Measurements from ENCODE around the gene ERN2. TPM values are rescaled to one million over a fixed set of nuclear protein-coding genes. Genes with fewer than 3 reads are reported as not detected.
A peak's percentile ranks its signal among the peaks of the same experiment; 100 is the strongest.

ERN2 gene
- total RNA-seq, 1 experiment from 2014 or later, result 0.47 TPM

GRCh38 chr16:23734176-23734893 lies 21.3 kb upstream of the ERN2 start:
- peaks cover 3 to 8% of the 10 kb centered on the region in 2 experiments; a peak in 3 of 4 replicates for H3K4me1 ChIP-seq (ENCODE audit: control insufficient read depth in 1 of 2, insufficient read depth in 2 of 2, low read length in 2 of 2)
- no peaks in the 10 kb centered on the region for H4K20me1 ChIP-seq (ENCODE audit: insufficient read depth)
- no TSS peak for BruUV-seq (replicated peaks)
- intact Hi-C loops (cut with micrococcal nuclease), result no loop called here
- H3K4me3 ChIP-seq (replicated peaks in 1 of 2; ENCODE audit: low read depth in 1 of 2, low read length in 2 of 2), result no peak overlapping the region
- ATAC-seq (no peak), DNase-seq (ENCODE audit: low read depth, low spot score) (no peak)
- peak overlapping the region; percentile 64 for H2AFZ ChIP-seq (ENCODE audit: low read depth, low read length, poor library complexity, severe bottlenecking)
- no peak overlapping the region for H3K27ac ChIP-seq (ENCODE audit: low read depth, low read length)
- TF ChIP-seq, protein P1, sequence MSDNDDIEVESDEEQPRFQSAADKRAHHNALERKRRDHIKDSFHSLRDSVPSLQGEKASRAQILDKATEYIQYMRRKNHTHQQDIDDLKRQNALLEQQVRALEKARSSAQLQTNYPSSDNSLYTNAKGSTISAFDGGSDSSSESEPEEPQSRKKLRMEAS (IDR thresholded peaks at IDR 0.05), result no peak
- TF ChIP-seq POLR2A (IDR thresholded peaks at IDR 0.05; ENCODE audit: borderline replicate concordance, extremely low read depth, insufficient read depth, insufficient read length) (no peak), SIN3A (IDR thresholded peaks at IDR 0.05; ENCODE audit: low read depth) (no peak), SP1 (IDR thresholded peaks at IDR 0.05; ENCODE audit: low read depth) (no peak), EZH2 (IDR thresholded peaks at IDR 0.05) (no peak), EZH2phosphoT487 (IDR thresholded peaks at IDR 0.05; ENCODE audit: borderline replicate concordance) (no peak), RAD21 (IDR thresholded peaks at IDR 0.05; ENCODE audit: low read depth) (no peak)
- H3K9me3 ChIP-seq (ENCODE audit: control insufficient read depth in 1 of 2, insufficient read depth in 1 of 2, low read depth in 1 of 2, low read length in 2 of 2), result no peaks in the 10 kb centered on the region
- H3K79me2 ChIP-seq (ENCODE audit: insufficient read depth, low read length), result no peaks in the 10 kb centered on the region
- POLR2A ChIA-PET, result no interaction called here
- no peaks in the 10 kb centered on the region for H3K36me3 ChIP-seq (ENCODE audit: control insufficient read depth in 1 of 2, insufficient read depth in 2 of 2, low read length in 2 of 2)
- RAD21 ChIA-PET (ENCODE audit: low non-redundant PET in 1 of 2, low total read pairs in 2 of 2, uncharacterized antibody in 2 of 2, unreplicated experiment in 2 of 2), result no interaction called here
- no peaks in the 10 kb centered on the region for H3K27me3 ChIP-seq (ENCODE audit: insufficient read depth, low read length)
- CTCF ChIA-PET, result interaction anchor here (1.1 kb wide), 1 partner anchor 276 kb away, joined by 3 read pairs; no protein-coding TSS in a partner anchor
- no peak overlapping the region for H3K4me2 ChIP-seq (ENCODE audit: low read length)
- H3K9ac ChIP-seq (ENCODE audit: low read length), result no peak overlapping the region
- no peaks in the 10 kb centered on the region for H3K9me2 ChIP-seq (ENCODE audit: insufficient read depth)

DNA sequence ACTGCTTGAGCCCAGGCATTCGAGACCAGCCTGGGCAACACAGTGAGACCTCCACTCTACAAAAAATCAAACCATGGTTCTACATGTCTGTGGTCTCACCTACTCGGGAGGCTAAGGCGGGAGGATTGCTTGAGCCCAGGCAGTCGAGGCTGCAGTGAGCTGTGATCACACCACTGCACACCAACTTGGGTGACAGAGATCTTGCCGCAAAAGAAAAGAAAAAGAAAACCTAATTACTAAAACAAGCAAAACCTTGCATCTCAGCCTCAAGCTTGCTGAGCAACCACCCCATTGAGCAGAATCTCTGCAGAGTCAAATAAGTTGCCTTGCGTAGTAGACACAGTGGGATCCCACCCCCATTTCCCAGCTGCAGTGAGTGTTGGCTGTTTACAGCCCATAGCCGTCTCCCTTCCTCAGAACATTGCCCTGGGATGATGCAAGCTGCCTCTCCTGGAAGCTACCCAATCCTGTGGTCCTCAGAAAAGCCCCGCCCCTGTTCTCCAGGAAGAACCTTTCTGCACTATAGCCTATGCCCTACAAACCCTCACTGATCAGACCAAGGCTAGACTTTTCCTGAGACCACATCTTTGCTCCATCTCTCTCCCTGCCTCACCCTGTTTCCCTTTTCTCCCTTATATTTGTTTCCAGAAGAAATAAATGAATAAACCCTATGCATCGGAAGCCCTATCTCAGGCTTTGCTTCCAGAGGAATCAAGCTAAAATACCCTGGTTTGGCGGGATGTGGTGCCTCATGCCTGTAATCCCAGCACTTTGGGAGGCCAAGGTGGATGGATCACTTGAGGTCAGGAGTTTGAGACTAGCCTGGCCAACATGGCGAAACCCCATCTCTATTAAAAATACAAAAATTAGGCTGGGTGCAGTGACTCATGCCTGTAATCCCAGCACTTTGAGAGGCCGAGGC lies 16.7 kb upstream of the ERN2 start:
- Histone ChIP-seq H3K4me3 (replicated peaks in 1 of 2; ENCODE audit: low read depth in 1 of 2, low read length in 2 of 2) (no peak overlapping the region), H3K9ac (ENCODE audit: low read length) (no peak overlapping the region), H3K4me1 (ENCODE audit: control insufficient read depth in 1 of 2, insufficient read depth in 2 of 2, low read length in 2 of 2) (peaks cover 7 to 23% of the 10 kb centered on the region in 2 experiments; a peak in 3 of 4 replicates), H3K27ac (ENCODE audit: low read depth, low read length) (no peak overlapping the region), H2AFZ (ENCODE audit: low read depth, low read length, poor library complexity, severe bottlenecking) (peak overlapping the region; percentile 90), H4K20me1 (ENCODE audit: insufficient read depth) (no peaks in the 10 kb centered on the region), H3K79me2 (ENCODE audit: insufficient read depth, low read length) (no peaks in the 10 kb centered on the region), H3K36me3 (ENCODE audit: control insufficient read depth in 1 of 2, insufficient read depth in 2 of 2, low read length in 2 of 2) (no peaks in the 10 kb centered on the region), H3K9me3 (ENCODE audit: control insufficient read depth in 1 of 2, insufficient read depth in 1 of 2, low read depth in 1 of 2, low read length in 2 of 2) (no peaks in the 10 kb centered on the region), H3K27me3 (ENCODE audit: insufficient read depth, low read length) (no peaks in the 10 kb centered on the region), H3K9me2 (ENCODE audit: insufficient read depth) (no peaks in the 10 kb centered on the region), H3K4me2 (ENCODE audit: low read length) (peak overlapping the region; percentile 63)
- ChIA-PET CTCF (interaction anchor here (1.3 to 1.4 kb wide), 2 partner anchors 74 to 281 kb away, joined by 4 to 5 read pairs; no protein-coding TSS in a partner anchor), RAD21 (ENCODE audit: low non-redundant PET in 1 of 2, low total read pairs in 2 of 2, uncharacterized antibody in 2 of 2, unreplicated experiment in 2 of 2) (no interaction called here), POLR2A (no interaction called here)
- BruUV-seq (replicated peaks), result TSS peak; percentile 77
- no peak for TF ChIP-seq EGR1 (IDR thresholded peaks at IDR 0.05; ENCODE audit: low read depth)
- TF ChIP-seq EZH2phosphoT487 (IDR thresholded peaks at IDR 0.05; ENCODE audit: borderline replicate concordance), result no peak
- TF ChIP-seq, protein P2, sequence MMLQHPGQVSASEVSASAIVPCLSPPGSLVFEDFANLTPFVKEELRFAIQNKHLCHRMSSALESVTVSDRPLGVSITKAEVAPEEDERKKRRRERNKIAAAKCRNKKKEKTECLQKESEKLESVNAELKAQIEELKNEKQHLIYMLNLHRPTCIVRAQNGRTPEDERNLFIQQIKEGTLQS (IDR thresholded peaks at IDR 0.05), result peak; percentile 68; the same call in 1 of the 2 replicates
- TF ChIP-seq YY1 (IDR thresholded peaks at IDR 0.05; ENCODE audit: extremely low read depth, insufficient replicate concordance, low read depth, low read length), result no peak
- no peak for TF ChIP-seq ELF1 (IDR thresholded peaks at IDR 0.05; ENCODE audit: borderline replicate concordance, low read depth)
- peak; percentile 76 for TF ChIP-seq POLR2AphosphoS5 (IDR thresholded peaks at IDR 0.05; ENCODE audit: low read depth, low read length)
- peak; percentile 85 for TF ChIP-seq CEBPB (IDR thresholded peaks at IDR 0.05; ENCODE audit: low read depth)
- ATAC-seq, result peak; percentile 58
- peak; percentile 31 for DNase-seq (ENCODE audit: low read depth, low spot score)
- intact Hi-C loops (cut with micrococcal nuclease), result loop anchor here (2.0 to 5.0 kb wide), 2 partner anchors 173 to 863 kb away; partner anchors contain the start of genes EARS2 and UBFD1
